ENCODE measurements around the gene KRT38. TPM values are rescaled to one million over a fixed set of nuclear protein-coding genes. Genes with fewer than 3 reads are reported as not detected.

KRT38 gene
- total RNA-seq, 1 experiment from 2014 or later: not detected

GRCh38 chr17:41407226-41407625 is 33.6 kb downstream of the KRT38 start:
- Histone ChIP-seq H4K8ac (replicated peaks; ENCODE audit: insufficient read length, low read depth, low read length) (no peak overlapping the region), H2BK15ac (ENCODE audit: low read depth, low read length) (no peak overlapping the region), H3K27ac (ENCODE audit: insufficient read length, low read depth, low read length) (no peak overlapping the region), H2AK5ac (ENCODE audit: insufficient read length, low read length) (no peak overlapping the region), H4K91ac (ENCODE audit: insufficient read length, low read depth, low read length) (no peak overlapping the region), H2BK12ac (ENCODE audit: insufficient read length, low read depth, low read length) (no peak overlapping the region), H2BK120ac (ENCODE audit: low read depth, low read length, poor library complexity, severe bottlenecking) (no peak overlapping the region), H3K14ac (ENCODE audit: insufficient read depth, low read length) (no peak overlapping the region), H3K9ac (ENCODE audit: extremely low read depth, insufficient read length, low read length) (no peak overlapping the region), H3K23ac (ENCODE audit: insufficient read length, low read depth, low read length) (no peak overlapping the region), H3T11ph (ENCODE audit: low read length) (no peak overlapping the region), H3K27me3 (ENCODE audit: insufficient read depth, low read length) (no peaks in the 10 kb centered on the region), H4K20me1 (ENCODE audit: control insufficient read depth, insufficient read depth, insufficient read length) (no peaks in the 10 kb centered on the region), H3K79me1 (ENCODE audit: insufficient read depth, low read depth, low read length, poor library complexity, severe bottlenecking) (no peaks in the 10 kb centered on the region), H3K4me1 (ENCODE audit: insufficient read depth, low read length) (0 out of 2 replicates have a peak, but pooled peaks cover 2% of the 10 kb centered on the region), H3K4me2 (ENCODE audit: insufficient read depth, insufficient read length, low read length) (no peak overlapping the region), H4K5ac (ENCODE audit: insufficient read length, low read depth, low read length) (no peak overlapping the region), H3K56ac (ENCODE audit: insufficient read length, low read depth, low read length) (no peak overlapping the region), H3K18ac (ENCODE audit: insufficient read length, low read depth, low read length) (no peak overlapping the region), H3K9me3 (ENCODE audit: control insufficient read depth, low read depth, low read length) (no peaks in the 10 kb centered on the region), H3K4ac (ENCODE audit: low read depth, low read length) (no peak overlapping the region), H2BK20ac (ENCODE audit: low read depth, low read length, poor library complexity, severe bottlenecking) (no peak overlapping the region), H3K23me2 (ENCODE audit: insufficient read length, low read depth, low read length, poor library complexity, severe bottlenecking) (no peaks in the 10 kb centered on the region), H2AFZ (ENCODE audit: low read length) (no peak overlapping the region), H3K79me2 (ENCODE audit: insufficient read depth, low read length) (no peaks in the 10 kb centered on the region), H2BK5ac (ENCODE audit: insufficient read length, low read length) (no peak overlapping the region)
- no peak overlapping the region for H3K4me3 Mint-ChIP-seq
- DNase-seq: no peak
- no peaks in the 10 kb centered on the region for H3K9me3 Mint-ChIP-seq
- peaks cover 3% of the 10 kb centered on the region for H3K27me3 Mint-ChIP-seq (ENCODE audit: low read depth)
- H3K36me3 Mint-ChIP-seq (ENCODE audit: insufficient read depth in 1 of 3, low read depth in 3 of 3): no peaks in the 10 kb centered on the region
- no CpG with 5 or more reads among the region's 10 CpGs for WGBS (ENCODE audit: extremely low coverage, insufficient read length, low lambda C conversion rate)
- peaks cover 16% of the 10 kb centered on the region in 2 experiments for H3K4me1 Mint-ChIP-seq
- no peak for TF ChIP-seq CTCF (conservative IDR thresholded peaks at IDR 0.05)
- H3K27ac Mint-ChIP-seq: no peak overlapping the region

Measured in H9 (cell line).